Spleen (tissue), 13 donors: ENCODE measurements around the gene CDHR2. TPM values are rescaled to one million over a fixed set of nuclear protein-coding genes. Genes with fewer than 3 reads are reported as not detected.

ENCODE experiments used
- DNase-seq: peaks from one replicate; pipeline ENCODE4 v3.0.0-alpha.2; 2020
- H3K27ac ChIP-seq, 8 donors: fragments of 200-600 bp; sonication (generic) in 7 of 8; 1 replicate in 4 of 8; 2 replicates in 4 of 8; pipeline versions ENCODE4 v1.5.0 to v1.8.0; 2016 to 2021; ENCODE audit warnings: inconsistent platforms in 4 of 8, mild to moderate bottlenecking in 4 of 8, moderate library complexity in 1 of 8
- H3K27me3 ChIP-seq, 7 donors: fragments of 200-600 bp; sonication (generic) in 6 of 7; replicated peaks in 1 of 7; 1 replicate in 4 of 7; 2 replicates in 3 of 7; pipeline versions ENCODE4 v1.5.0 to v1.8.0; 2016 to 2021; ENCODE audit warnings: inconsistent platforms in 3 of 7, mild to moderate bottlenecking in 1 of 7
- H3K36me3 ChIP-seq, 6 donors: fragments of 200-600 bp; sonication (generic) in 5 of 6; 1 replicate in 4 of 6; 2 replicates in 2 of 6; pipeline versions ENCODE4 v1.5.0 to v1.8.0; 2016 to 2021; ENCODE audit warnings: inconsistent platforms in 2 of 6
- H3K4me1 ChIP-seq, 6 donors: fragments of 200-600 bp; sonication (generic) in 5 of 6; 1 replicate in 3 of 6; 2 replicates in 3 of 6; pipeline versions ENCODE4 v1.5.0 to v1.8.0; 2016 to 2021; ENCODE audit warnings: inconsistent platforms in 3 of 6
- H3K4me3 ChIP-seq, 8 donors: fragments of 200-600 bp; sonication (generic) in 7 of 8; 1 replicate in 4 of 8; 2 replicates in 4 of 8; pipeline versions ENCODE4 v1.5.0 to v1.8.0; 2016 to 2021; ENCODE audit warnings: inconsistent platforms in 4 of 8, mild to moderate bottlenecking in 4 of 8, moderate library complexity in 2 of 8
- H3K9me3 ChIP-seq, 8 donors: fragments of 200-600 bp; sonication (generic) in 7 of 8; 1 replicate in 4 of 8; 2 replicates in 4 of 8; pipeline versions ENCODE4 v1.5.0 to v1.8.0; 2016 to 2021; ENCODE audit warnings: inconsistent platforms in 4 of 8
- CTCF ChIP-seq, 11 experiments: fragments of 200-600 bp in 7 of 11; fragments of 450-650 bp in 4 of 11; sonication (generic) in 4 of 11; IDR thresholded peaks in 8 of 11; conservative IDR thresholded peaks in 3 of 11; 1 replicate in 7 of 11; 2 replicates in 4 of 11; pipeline versions ENCODE4 v1.4.0 to v1.8.0; 2016 to 2021; ENCODE audit warnings: antibody characterized with exemption in 11 of 11, inconsistent platforms in 4 of 11, mild to moderate bottlenecking in 1 of 11
- POLR2A ChIP-seq, 3 donors: fragments of 450-650 bp; IDR thresholded peaks; one replicate each; pipeline ENCODE4 v1.5.1; 2017; ENCODE audit warnings: antibody characterized with exemption in 3 of 3, mild to moderate bottlenecking in 1 of 3
- POLR2AphosphoS5 ChIP-seq, 3 donors: sonication (generic); formaldehyde crosslinking; IDR thresholded peaks; one replicate each; pipeline ENCODE4 v1.5.1; 2017; ENCODE audit warnings: antibody characterized with exemption in 3 of 3
- WGBS, 5 donors: extraction: QIAGEN DNeasy Blood & Tissue Kit in 3 of 5; methylation state at CpG; one replicate each; pipeline versions ENCODE4 v1.1.5 to v1.1.7; 2013 to 2018; 5-methylcytosine and 5-hydroxymethylcytosine counted together
- intact Hi-C: fragments of 100-400 bp; cut with DNase I; formaldehyde crosslinking; loops from one replicate; pipeline ENCODE4 v1.15.0; 2023; ENCODE audit warnings: low total_unique reads
- long read RNA-seq, 2 donors: transcript quantifications; one replicate each; lab custom pipeline, GENCODE V29; 2026
- polyA plus RNA-seq, 3 donors: library from polyadenylated mRNA; stranded (reverse); fragments of 200-250 nt; gene quantifications; one replicate each; pipeline ENCODE4 v1.2.1, GENCODE V29; 2013
- total RNA-seq, 7 donors: library from RNA; depleted of rRNA in 3 of 7; stranded (reverse); fragments of >200 nt in 3 of 7; fragmentation: NEBNext Ultra II Directional in 4 of 7; extraction: Animal tissue kit (Norgen Biotek cat#: 25700) in 4 of 7; gene quantifications; one replicate each; pipeline versions ENCODE4 v1.1.0 to v1.2.1, GENCODE V29; 2016 to 2021
- donor health status: healthy with polysubstance abuse.
- donor health status: DM: no; HTN: no; CAD: no; lungs with moderate emphysema.
- donor health status: DM: no; HTN: no; CAD: no.
- donor health status: Bipolar disorder and iron deficiency.
- donor health status: healthy.
- donor health status: DM: no; HTN: no; CAD: no.
- donor health status: DM: yes; HTN: yes; CAD: no.

CDHR2 gene
- total RNA-seq, result 1 to 10 TPM in 1 of 7 donors, under 1 TPM in 4, not detected in 2; 0.17 to 1.4 (median 0.54) TPM
- polyA plus RNA-seq, result under 1 TPM; 0.02 to 0.26 (median 0.10) TPM
- long read RNA-seq, donor 1, result 0 reads
- long read RNA-seq, donor 2, result 0 reads

- Histone ChIP-seq H3K27ac (peak within 1 kb of the TSS in 5 of 8 donors; percentile 18 to 75 (median 58)), H3K4me1 (peaks cover 3 to 75% (median 20%) of the 10 kb centered on the region in 6 donors), H3K36me3 (no peaks in the 10 kb centered on the region), H3K9me3 (no peaks in the 10 kb centered on the region), H3K4me3 (peak within 1 kb of the TSS in 1 of 8 donors; percentile 47), H3K27me3 (peaks cover 0 to 29% (median 0%) of the 10 kb centered on the region in 7 donors)
- WGBS, 5 donors, result 79 to 87% (median 81%) methylated on average over 12 to 18 of the region's 18 CpGs
- intact Hi-C loops, result no loop called here
- DNase-seq, result no peak
- no peak for TF ChIP-seq CTCF (IDR thresholded peaks at IDR 0.05 in 8 of 11, conservative IDR thresholded peaks at IDR 0.05 in 3 of 11)
- TF ChIP-seq POLR2A (IDR thresholded peaks at IDR 0.05), result no peak
- no peak for TF ChIP-seq POLR2AphosphoS5 (IDR thresholded peaks at IDR 0.05)
Measured at GRCh38 chr5:176548967-176549444, at the start of gene CDHR2. TSS of gene CDHR2 (plus strand) at chr5:176549342. CDS start at chr5:176565353, 16,011 bp downstream.

GRCh38 chr5:176500511-176500910 lies 48.6 kb upstream of the CDHR2 start:
- TF ChIP-seq CTCF (IDR thresholded peaks at IDR 0.05 in 8 of 11, conservative IDR thresholded peaks at IDR 0.05 in 3 of 11) (no peak), POLR2A (IDR thresholded peaks at IDR 0.05) (no peak), POLR2AphosphoS5 (IDR thresholded peaks at IDR 0.05) (no peak)
- WGBS, 5 donors, result 95 to 98% (median 97%) methylated on average over 3 of the region's 3 CpGs
- no peak for DNase-seq

GRCh38 chr5:176501333-176501732 lies 47.8 kb upstream of the CDHR2 start:
- Histone ChIP-seq H3K27me3 (no peaks in the 10 kb centered on the region), H3K4me1 (no peaks in the 10 kb centered on the region), H3K9me3 (no peaks in the 10 kb centered on the region), H3K27ac (no peak overlapping the region), H3K4me3 (no peak overlapping the region), H3K36me3 (peaks cover 3 to 100% (median 85%) of the 10 kb centered on the region in 6 donors)
- 95 to 100% (median 97%) methylated on average over 1 of the region's 1 CpG for WGBS, 5 donors
- DNase-seq, result no peak
- no peak for TF ChIP-seq CTCF (IDR thresholded peaks at IDR 0.05 in 8 of 11, conservative IDR thresholded peaks at IDR 0.05 in 3 of 11)
- no peak for TF ChIP-seq POLR2AphosphoS5 (IDR thresholded peaks at IDR 0.05)
- TF ChIP-seq POLR2A (IDR thresholded peaks at IDR 0.05), result no peak
- intact Hi-C loops, result no loop called here

More at GRCh38 chr5:176500511-176500910, 48.6 kb upstream of the CDHR2 start:
- no peaks in the 10 kb centered on the region for H3K27me3 ChIP-seq
- intact Hi-C loops, result no loop called here
- H3K36me3 ChIP-seq, result peaks cover 3 to 100% (median 90%) of the 10 kb centered on the region in 6 donors
- no peak overlapping the region for H3K4me3 ChIP-seq
- H3K27ac ChIP-seq, result no peak overlapping the region
- H3K4me1 ChIP-seq, result no peaks in the 10 kb centered on the region
- no peaks in the 10 kb centered on the region for H3K9me3 ChIP-seq

GRCh38 chr5:176503496-176503895 lies 45.6 kb upstream of the CDHR2 start:
- H3K4me3 ChIP-seq, result no peak overlapping the region
- H3K27me3 ChIP-seq, result no peaks in the 10 kb centered on the region
- H3K4me1 ChIP-seq, result no peaks in the 10 kb centered on the region
- peaks cover 6 to 100% (median 88%) of the 10 kb centered on the region in 6 donors for H3K36me3 ChIP-seq
- H3K9me3 ChIP-seq, result no peaks in the 10 kb centered on the region
- no peak overlapping the region for H3K27ac ChIP-seq
- TF ChIP-seq POLR2AphosphoS5 (IDR thresholded peaks at IDR 0.05) (no peak), POLR2A (IDR thresholded peaks at IDR 0.05) (no peak), CTCF (IDR thresholded peaks at IDR 0.05 in 8 of 11, conservative IDR thresholded peaks at IDR 0.05 in 3 of 11) (no peak)
- DNase-seq, result no peak
- 87 to 100% (median 97%) methylated on average over 5 of the region's 5 CpGs for WGBS, 5 donors
- intact Hi-C loops, result no loop called here
